Body of pancreas (tissue), 4 donors: ENCODE data around the gene VAMP3. TPM values are rescaled to one million over a fixed set of nuclear protein-coding genes. Genes with fewer than 3 reads are reported as not detected.

Experiments used
- ATAC-seq: fragments of 150-250 bp; one replicate; pipeline ENCODE4 v1.9.1; 2016
- DNase-seq, 4 donors: peaks; one replicate each; pipeline ENCODE4 v3.0.0-alpha.2; 2019
- H3K27ac ChIP-seq, 4 donors: fragments of 200-600 bp; sonication (generic); 1 replicate in 3 of 4; 2 replicates in 1 of 4; pipeline versions ENCODE4 v1.5.1 to v1.6.1; 2016 to 2019; ENCODE audit warnings: mild to moderate bottlenecking in 1 of 4, mixed read lengths in 1 of 4, moderate library complexity in 1 of 4
- H3K27me3 ChIP-seq, 2 donors: fragments of 200-600 bp; sonication (generic); one replicate each; pipeline ENCODE4 v1.6.0; 2016; ENCODE audit warnings: mild to moderate bottlenecking in 1 of 2
- H3K36me3 ChIP-seq, 2 donors: fragments of 200-600 bp; sonication (generic); replicated peaks in 1 of 2; 2 replicates each; pipeline ENCODE4 v1.5.1; 2016; ENCODE audit warnings: low read depth in 2 of 2; ENCODE audit not compliant: insufficient read depth in 1 of 2
- H3K4me1 ChIP-seq: fragments of 200-600 bp; sonication (generic); one replicate; pipeline ENCODE4 v1.6.0; 2016
- H3K4me3 ChIP-seq, 2 donors: fragments of 200-600 bp; sonication (generic); 1 replicate in 1 of 2; 2 replicates in 1 of 2; pipeline ENCODE4 v1.5.1; 2016 to 2019
- H3K9me3 ChIP-seq, 3 donors: fragments of 200-600 bp; sonication (generic); 1 replicate in 2 of 3; 2 replicates in 1 of 3; pipeline ENCODE4 v1.5.1; 2016
- CTCF ChIP-seq, 7 experiments: fragments of 450-650 bp in 4 of 7; fragments of 200-600 bp in 3 of 7; sonication (generic) in 3 of 7; IDR thresholded peaks; one replicate each; pipeline ENCODE4 v1.5.1; 2016 to 2019; ENCODE audit warnings: antibody characterized with exemption in 7 of 7
- POLR2A ChIP-seq, 3 donors: fragments of 450-650 bp; IDR thresholded peaks; one replicate each; pipeline ENCODE4 v1.6.1; 2016; ENCODE audit warnings: antibody characterized with exemption in 3 of 3, mild to moderate bottlenecking in 2 of 3
- WGBS, 2 donors: methylation state at CpG; one replicate each; pipeline ENCODE4 v1.1.5; 2017; 5-methylcytosine and 5-hydroxymethylcytosine counted together
- intact Hi-C: fragments of 100-400 bp; cut with DNase I; formaldehyde crosslinking; loops from one replicate; pipeline ENCODE4 v1.15.1; 2023
- total RNA-seq, 2 donors: library from RNA; depleted of rRNA; stranded (reverse); fragments of >200 nt; gene quantifications; one replicate each; pipeline ENCODE4 v1.1.0, GENCODE V29; 2016

Gene VAMP3
- total RNA-seq, 2 donors from 2014 or later: 28.0 to 43.3 TPM

GRCh38 chr1:7727809-7728471 is 43.2 kb upstream of the VAMP3 start:
- Histone ChIP-seq H3K36me3 (no peaks in the 10 kb centered on the region), H3K27ac (no peak overlapping the region), H3K9me3 (no peaks in the 10 kb centered on the region), H3K4me3 (no peak overlapping the region), H3K27me3 (no peaks in the 10 kb centered on the region), H3K4me1 (no peaks in the 10 kb centered on the region)
- ATAC-seq (no peak), DNase-seq (no peak)
- intact Hi-C loops: no loop called here
- TF ChIP-seq POLR2A (IDR thresholded peaks at IDR 0.05): no peak
- TF ChIP-seq CTCF (IDR thresholded peaks at IDR 0.05): no peak
- WGBS, 2 donors: 66 to 79% methylated on average over 12 to 14 of the region's 14 CpGs

DNA sequence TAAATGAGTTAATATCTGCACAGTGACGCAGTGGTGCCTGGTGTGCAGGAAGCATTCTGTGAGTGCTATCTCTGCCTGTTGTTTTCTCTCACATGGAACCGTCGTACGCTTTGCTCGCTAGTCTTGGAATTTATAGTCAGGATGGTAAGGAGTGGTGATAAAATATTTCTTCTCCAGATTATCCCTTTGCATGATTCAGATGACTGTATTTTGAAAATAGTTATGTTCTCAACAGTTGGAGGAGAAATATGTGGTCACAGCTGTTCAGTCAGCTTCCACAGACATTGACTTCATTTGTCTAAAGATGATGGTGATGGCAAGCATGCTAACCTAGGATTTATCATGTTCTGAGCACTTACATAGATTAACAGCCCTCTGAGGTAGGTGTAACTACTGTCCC is 41.3 kb upstream of the VAMP3 start:
- ATAC-seq (no peak), DNase-seq (no peak)
- WGBS, 2 donors: 94% methylated on average over 5 of the region's 5 CpGs
- Histone ChIP-seq H3K4me3 (no peak overlapping the region), H3K4me1 (no peaks in the 10 kb centered on the region), H3K36me3 (no peaks in the 10 kb centered on the region), H3K27ac (no peak overlapping the region), H3K27me3 (no peaks in the 10 kb centered on the region), H3K9me3 (no peaks in the 10 kb centered on the region)
- intact Hi-C loops: no loop called here
- TF ChIP-seq CTCF (IDR thresholded peaks at IDR 0.05) (no peak), POLR2A (IDR thresholded peaks at IDR 0.05) (no peak)

- no peaks in the 10 kb centered on the region for H3K27me3 ChIP-seq
Measured at GRCh38 chr1:7732331-7732730, 38.8 kb upstream of the VAMP3 start.

GRCh38 chr1:7733276-7733675 is 37.8 kb upstream of the VAMP3 start:
- H3K36me3 ChIP-seq: no peaks in the 10 kb centered on the region
- H3K27ac ChIP-seq: no peak overlapping the region
- DNase-seq (no peak), ATAC-seq (no peak)
- H3K27me3 ChIP-seq: no peaks in the 10 kb centered on the region
- 55 to 81% methylated on average over 2 of the region's 2 CpGs for WGBS, 2 donors
- intact Hi-C loops: no loop called here
- H3K4me1 ChIP-seq: no peaks in the 10 kb centered on the region
- no peaks in the 10 kb centered on the region for H3K9me3 ChIP-seq
- no peak overlapping the region for H3K4me3 ChIP-seq
- no peak for TF ChIP-seq CTCF (IDR thresholded peaks at IDR 0.05)
- TF ChIP-seq POLR2A (IDR thresholded peaks at IDR 0.05): no peak

More at GRCh38 chr1:7732331-7732730, 38.8 kb upstream of the VAMP3 start:
- no peak overlapping the region for H3K27ac ChIP-seq
- H3K36me3 ChIP-seq: no peaks in the 10 kb centered on the region
- H3K4me1 ChIP-seq: no peaks in the 10 kb centered on the region
- ATAC-seq (no peak), DNase-seq (no peak)
- 83 to 85% methylated on average over 16 to 19 of the region's 19 CpGs for WGBS, 2 donors
- H3K9me3 ChIP-seq: no peaks in the 10 kb centered on the region
- no peak overlapping the region for H3K4me3 ChIP-seq
- TF ChIP-seq POLR2A (IDR thresholded peaks at IDR 0.05) (no peak), CTCF (IDR thresholded peaks at IDR 0.05) (no peak)
- intact Hi-C loops: no loop called here

DNA sequence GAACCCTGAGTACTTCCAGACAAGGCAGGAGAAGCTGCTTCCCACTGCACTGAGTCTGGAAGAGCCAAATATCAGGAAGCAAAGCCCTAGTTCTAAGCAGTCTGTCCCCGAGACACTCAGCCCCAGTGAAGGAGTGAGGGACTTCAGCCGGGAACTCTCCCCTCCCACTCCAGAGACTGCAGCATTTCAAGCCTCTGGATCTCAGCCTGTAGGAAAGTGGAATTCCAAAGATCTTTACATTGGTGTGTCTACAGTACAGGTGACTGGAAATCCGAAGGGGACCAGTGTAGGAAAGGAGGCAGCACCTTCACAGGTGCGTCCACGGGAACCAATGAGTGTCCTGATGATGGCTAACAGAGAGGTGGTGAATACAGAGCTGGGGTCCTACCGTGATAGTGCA is 33.1 kb upstream of the VAMP3 start:
- H3K9me3 ChIP-seq: no peaks in the 10 kb centered on the region
- no peak overlapping the region for H3K4me3 ChIP-seq
- TF ChIP-seq POLR2A (IDR thresholded peaks at IDR 0.05) (no peak), CTCF (IDR thresholded peaks at IDR 0.05) (no peak)
- DNase-seq (no peak), ATAC-seq (no peak)
- no peaks in the 10 kb centered on the region for H3K36me3 ChIP-seq
- WGBS, 2 donors: 82 to 86% methylated on average over 5 to 6 of the region's 6 CpGs
- intact Hi-C loops: no loop called here
- no peaks in the 10 kb centered on the region for H3K4me1 ChIP-seq
- H3K27me3 ChIP-seq: no peaks in the 10 kb centered on the region
- no peak overlapping the region for H3K27ac ChIP-seq
